ENCODE data around the gene ARHGEF4.

ARHGEF4 gene

GRCh38 chr2:131014141-131014540 is 177.4 kb downstream of the ARHGEF4 start:
- DNase-seq (ENCODE audit: low spot score) = no peak
- no peak for TF ChIP-seq CTCF (IDR thresholded peaks at IDR 0.05; ENCODE audit: extremely low read depth, missing control alignments)

GRCh38 chr2:131015764-131016163 is 179.1 kb downstream of the ARHGEF4 start:
- no peak for DNase-seq (ENCODE audit: low spot score)
- no peak for TF ChIP-seq CTCF (IDR thresholded peaks at IDR 0.05; ENCODE audit: extremely low read depth, missing control alignments)

DNA sequence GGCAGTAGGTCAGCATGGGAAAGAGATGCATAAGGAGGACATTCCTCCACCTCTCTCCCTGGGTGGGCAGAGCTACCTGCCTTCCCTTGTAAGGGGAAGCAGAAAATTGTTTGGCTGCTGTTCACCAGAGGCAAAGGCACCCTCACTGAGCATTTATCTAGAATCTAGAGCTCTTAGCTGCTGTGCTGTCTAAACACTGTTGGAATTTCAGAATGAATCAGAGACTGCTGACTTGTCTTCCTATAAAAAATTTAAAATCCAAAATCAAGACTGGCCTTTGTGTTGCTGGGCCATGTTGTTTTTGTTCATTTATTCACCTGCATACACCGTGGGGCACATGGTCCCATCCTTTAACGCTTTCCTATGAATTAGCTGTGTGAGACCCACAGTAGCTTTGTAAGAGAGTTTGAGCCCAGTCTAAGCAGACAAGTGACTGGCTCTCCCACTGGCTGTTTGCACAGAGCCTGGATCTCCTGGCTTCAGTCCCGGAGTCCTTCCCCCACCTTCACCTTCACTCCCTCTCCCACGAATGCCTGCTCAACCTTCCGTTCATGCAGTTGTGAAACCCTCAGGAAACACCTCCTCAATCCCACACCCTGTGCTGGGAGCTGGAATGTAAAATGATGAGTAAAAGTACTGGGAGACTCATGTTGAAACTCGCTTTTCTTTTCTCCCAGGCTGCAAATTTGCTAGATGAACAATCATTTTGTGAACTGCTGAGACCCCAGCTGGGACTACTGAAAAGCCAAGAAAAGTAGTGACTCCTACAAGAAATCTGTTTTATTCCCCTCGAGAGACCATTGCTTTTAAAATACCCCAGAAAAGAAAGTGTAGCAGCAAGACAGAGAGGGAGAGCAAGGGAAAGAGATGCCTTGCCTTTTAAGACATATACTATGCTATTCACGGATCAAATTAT is 180.4 kb downstream of the ARHGEF4 start:
- no peak for DNase-seq (ENCODE audit: low spot score)
- TF ChIP-seq CTCF (IDR thresholded peaks at IDR 0.05; ENCODE audit: extremely low read depth, missing control alignments) = no peak

GRCh38 chr2:131022731-131023130 is 186.0 kb downstream of the ARHGEF4 start:
- no peak for DNase-seq (ENCODE audit: low spot score)
- no peak for TF ChIP-seq CTCF (IDR thresholded peaks at IDR 0.05; ENCODE audit: extremely low read depth, missing control alignments)

DNA sequence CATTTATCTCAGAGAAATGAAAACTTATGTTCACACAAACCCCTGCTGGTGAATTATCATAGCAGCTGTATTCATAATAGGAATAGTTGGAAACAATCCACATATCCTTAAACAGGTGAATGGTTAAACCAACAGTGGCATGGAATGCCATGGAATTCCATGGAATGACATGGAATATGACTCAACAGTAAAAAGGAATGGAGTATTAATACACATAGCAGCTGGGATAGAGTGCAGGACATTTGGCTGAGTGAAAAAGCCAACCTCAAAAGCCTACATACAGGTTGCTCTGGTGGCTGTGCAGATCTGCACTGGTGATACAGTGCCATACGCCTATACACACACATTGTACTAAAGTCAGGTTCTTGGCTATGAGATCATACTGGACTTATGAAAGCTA is 187.0 kb downstream of the ARHGEF4 start:
- no peak for DNase-seq (ENCODE audit: low spot score)
- TF ChIP-seq CTCF (IDR thresholded peaks at IDR 0.05; ENCODE audit: extremely low read depth, missing control alignments) = no peak

DNA sequence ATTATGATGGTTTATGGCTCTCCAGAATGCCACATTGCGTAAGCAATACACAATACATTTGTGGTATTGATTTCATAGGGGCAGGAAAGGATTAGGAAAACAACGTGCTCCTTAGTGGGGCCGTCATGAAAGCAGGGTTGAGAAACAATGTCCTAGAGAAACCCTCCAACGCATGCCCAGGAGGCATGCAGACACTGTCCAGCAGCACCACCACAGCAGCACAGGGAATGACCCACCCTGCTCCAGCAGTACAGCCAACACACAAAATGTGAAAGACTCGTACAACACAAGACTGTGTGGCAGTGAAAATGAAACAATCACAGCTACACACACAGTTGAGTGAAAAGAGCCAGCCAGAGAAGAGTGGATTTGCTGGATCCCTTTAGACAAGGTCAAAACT is 190.2 kb downstream of the ARHGEF4 start:
- no peak for DNase-seq (ENCODE audit: low spot score)
- TF ChIP-seq CTCF (IDR thresholded peaks at IDR 0.05; ENCODE audit: extremely low read depth, missing control alignments) = no peak

GRCh38 chr2:131027566-131028528 is 191.1 kb downstream of the ARHGEF4 start:
- no peak for TF ChIP-seq CTCF (IDR thresholded peaks at IDR 0.05; ENCODE audit: extremely low read depth, missing control alignments)
- no peak for DNase-seq (ENCODE audit: low spot score)

All from GM20000 (cell line).